Heart right ventricle (tissue), 16 donors: Measurements from ENCODE around the gene NIBAN1. TPM values are rescaled to one million over a fixed set of nuclear protein-coding genes. Genes with fewer than 3 reads are reported as not detected.

Experiments
- ATAC-seq, 8 donors: fragments of 200-7000 bp; cut with Tn5 transposase; one replicate each; pipeline ENCODE4 v1.9.1; 2020; ENCODE audit warnings: mild to moderate bottlenecking in 8 of 8, moderate library complexity in 8 of 8, moderate number of reproducible peaks in 1 of 8
- DNase-seq, 2 donors: peaks; one replicate each; pipeline ENCODE4 v3.0.0-alpha.2; 2020
- H3K27ac ChIP-seq, 10 donors: fragments of 200-600 bp; sonication (generic) in 2 of 10; one replicate each; pipeline versions ENCODE4 v1.5.0 to v1.8.0; 2020 to 2022; ENCODE audit warnings: mild to moderate bottlenecking in 3 of 10
- H3K27me3 ChIP-seq, 7 donors: fragments of 200-600 bp; one replicate each; pipeline ENCODE4 v1.8.0; 2021 to 2022; ENCODE audit warnings: mild to moderate bottlenecking in 2 of 7
- H3K36me3 ChIP-seq, 9 donors: fragments of 200-600 bp; sonication (generic) in 1 of 9; one replicate each; pipeline versions ENCODE4 v1.5.0 to v1.8.0; 2020 to 2022; ENCODE audit warnings: mild to moderate bottlenecking in 2 of 9
- H3K4me1 ChIP-seq, 9 donors: fragments of 200-600 bp; sonication (generic) in 1 of 9; one replicate each; pipeline versions ENCODE4 v1.5.0 to v1.8.0; 2020 to 2022; ENCODE audit warnings: mild to moderate bottlenecking in 4 of 9
- H3K4me3 ChIP-seq, 10 donors: fragments of 200-600 bp; sonication (generic) in 2 of 10; one replicate each; pipeline versions ENCODE4 v1.5.0 to v1.8.0; 2020 to 2022; ENCODE audit warnings: mild to moderate bottlenecking in 7 of 10, moderate library complexity in 2 of 10
- H3K9me3 ChIP-seq, 11 donors: fragments of 200-600 bp in 10 of 11; sonication (generic) in 2 of 11; one replicate each; pipeline versions ENCODE4 v1.5.0 to v1.8.0; 2013 to 2022; ENCODE audit warnings: mild to moderate bottlenecking in 2 of 11, control low read depth in 1 of 11, moderate library complexity in 1 of 11
- WGBS, 2 donors: extraction: QIAGEN DNeasy Blood & Tissue Kit; methylation state at CpG; one replicate each; pipeline ENCODE4 v1.1.7; 2013; ENCODE audit warnings: inconsistent platforms in 1 of 2; 5-methylcytosine and 5-hydroxymethylcytosine counted together
- intact Hi-C, 10 donors: fragments of 100-400 bp; cut with DNase I; formaldehyde crosslinking; loops; one replicate each; pipeline versions ENCODE4 v1.11.1 to v1.14.2; 2022
- polyA plus RNA-seq, 2 donors: library from polyadenylated mRNA; stranded (reverse); fragments of 200-250 nt; gene quantifications; one replicate each; pipeline ENCODE4 v1.2.3, GENCODE V29; 2013
- total RNA-seq, 10 donors: library from RNA; stranded (reverse); fragmentation: NEBNext Ultra II Directional in 3 of 10; extraction: Animal tissue kit (Norgen Biotek cat#: 25700) in 3 of 10; gene quantifications; one replicate each; pipeline versions ENCODE4 v1.2.1 to v1.2.4, GENCODE V29; 2021 to 2023
- TF ChIP-seq, protein P1 (sequence below), 9 donors: fragments of 200-600 bp; sonication (generic) in 2 of 9; IDR thresholded peaks; one replicate each; pipeline versions ENCODE4 v1.5.0 to v1.8.0; 2021 to 2022; ENCODE audit warnings: antibody characterized with exemption in 9 of 9, mild to moderate bottlenecking in 5 of 9, moderate library complexity in 1 of 9
- donor health status: Arrhythmogenic right ventricular cardiomyopathy.
- donor health status: ischemic (EF 13 %, LVEDD 7.1; RV severe dilation, severe dysfunction).
- donor health status: healthy with polysubstance abuse.
- donor health status: DM: no; HTN: yes; CAD: no.
- donor health status: DM: no; HTN: no; CAD: no.
- donor health status: ischemic (EF 25% LVEDD 6.9; RV normal size, moderate dysfunction).
- donor health status: ischemic (EF 25% LVEDD 5.7; RV mildly dilated, moderate dysfunction).
- donor health status: healthy.
- donor health status: DM: yes; HTN: yes; CAD: no.
- donor health status: Ischemic cardiomyopathy.
- donor health status: ischemic (EF 35%, LVEDD 5.7; RV mildly dilated, moderate dysfunction).
- donor health status: nonischemic (EF 11% LVEDD 7.7; RV severe dilation, severe dysfunction).
- donor health status: DM: yes; HTN: yes; CAD: no.
- donor health status: PGD.
- donor health status: ischemic (EF 29% LVEDD 5.4; RV normal size, mild dysfunction).
- donor health status: nonischemic (EF 23%, LVEDD 6.1; RV moderate dilation, normal function).

Gene NIBAN1
- total and polyA plus RNA-seq, 12 donors: 46.6 to 601 (median 363) TPM

GRCh38 chr1:184937729-184938128 is 36.6 kb downstream of the NIBAN1 start:
- WGBS, 2 donors: 43 to 57% methylated on average over 4 of the region's 4 CpGs
- DNase-seq (no peak), ATAC-seq (no peak)
- H3K36me3 ChIP-seq: peaks cover 0 to 12% (median 0%) of the 10 kb centered on the region in 9 donors
- peak overlapping the region in 2 of 10 donors; percentile 10 to 16 for H3K27ac ChIP-seq
- H3K4me1 ChIP-seq: peaks cover 0 to 67% (median 40%) of the 10 kb centered on the region in 9 donors
- intact Hi-C loops: no loop called here
- H3K27me3 ChIP-seq: no peaks in the 10 kb centered on the region
- H3K4me3 ChIP-seq: no peak overlapping the region
- TF ChIP-seq, protein P1, sequence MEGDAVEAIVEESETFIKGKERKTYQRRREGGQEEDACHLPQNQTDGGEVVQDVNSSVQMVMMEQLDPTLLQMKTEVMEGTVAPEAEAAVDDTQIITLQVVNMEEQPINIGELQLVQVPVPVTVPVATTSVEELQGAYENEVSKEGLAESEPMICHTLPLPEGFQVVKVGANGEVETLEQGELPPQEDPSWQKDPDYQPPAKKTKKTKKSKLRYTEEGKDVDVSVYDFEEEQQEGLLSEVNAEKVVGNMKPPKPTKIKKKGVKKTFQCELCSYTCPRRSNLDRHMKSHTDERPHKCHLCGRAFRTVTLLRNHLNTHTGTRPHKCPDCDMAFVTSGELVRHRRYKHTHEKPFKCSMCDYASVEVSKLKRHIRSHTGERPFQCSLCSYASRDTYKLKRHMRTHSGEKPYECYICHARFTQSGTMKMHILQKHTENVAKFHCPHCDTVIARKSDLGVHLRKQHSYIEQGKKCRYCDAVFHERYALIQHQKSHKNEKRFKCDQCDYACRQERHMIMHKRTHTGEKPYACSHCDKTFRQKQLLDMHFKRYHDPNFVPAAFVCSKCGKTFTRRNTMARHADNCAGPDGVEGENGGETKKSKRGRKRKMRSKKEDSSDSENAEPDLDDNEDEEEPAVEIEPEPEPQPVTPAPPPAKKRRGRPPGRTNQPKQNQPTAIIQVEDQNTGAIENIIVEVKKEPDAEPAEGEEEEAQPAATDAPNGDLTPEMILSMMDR (IDR thresholded peaks at IDR 0.05): no peak
- no peaks in the 10 kb centered on the region for H3K9me3 ChIP-seq

DNA sequence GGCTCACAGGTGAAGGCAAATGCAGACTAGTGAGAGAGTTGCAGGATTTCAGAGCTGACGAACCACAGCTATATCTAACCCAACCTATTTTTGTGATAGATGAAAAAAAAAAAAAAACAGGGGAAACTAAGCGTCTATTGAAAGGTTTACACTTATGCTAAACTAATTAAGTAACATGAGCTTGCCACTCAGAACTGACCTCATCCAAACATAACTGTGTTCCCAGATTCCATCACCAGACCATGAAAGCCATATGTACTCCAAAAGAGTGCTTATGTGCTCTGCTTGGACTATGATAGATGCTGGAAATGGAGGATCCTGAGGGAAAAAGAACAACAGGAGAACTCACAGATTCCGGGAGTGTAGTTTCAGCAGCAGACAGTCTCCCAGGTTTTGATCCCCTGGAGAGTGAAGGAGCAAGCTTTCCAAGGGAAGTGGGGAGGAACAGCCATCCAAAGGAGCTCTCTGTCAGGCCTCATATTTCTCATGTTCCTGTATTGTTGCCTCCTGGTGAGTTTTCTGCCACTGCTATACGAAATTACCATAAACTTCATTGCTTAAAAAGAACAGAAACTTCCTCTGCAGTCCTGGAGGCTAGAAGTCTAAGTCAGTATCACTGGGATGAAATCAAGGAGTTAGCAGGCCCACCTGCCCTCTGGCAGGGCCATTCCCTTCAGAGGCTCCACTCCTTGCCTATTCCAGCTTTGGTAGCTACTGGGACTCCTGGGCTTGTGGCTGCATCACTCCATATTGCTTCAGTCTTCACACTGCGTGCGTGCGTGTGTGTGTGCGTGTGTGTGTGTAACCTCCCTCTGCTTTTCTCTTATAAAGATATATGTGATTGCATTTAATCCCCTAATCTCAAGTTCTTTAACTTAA is 38.1 kb downstream of the NIBAN1 start:
- Histone ChIP-seq H3K27me3 (no peaks in the 10 kb centered on the region), H3K4me1 (peaks cover 0 to 76% (median 44%) of the 10 kb centered on the region in 9 donors), H3K27ac (peak overlapping the region in 7 of 10 donors; percentile 21 to 61 (median 37)), H3K36me3 (peaks cover 0 to 10% (median 0%) of the 10 kb centered on the region in 9 donors), H3K4me3 (no peak overlapping the region), H3K9me3 (no peaks in the 10 kb centered on the region)
- WGBS, 2 donors: 69 to 70% methylated on average over 8 of the region's 8 CpGs
- TF ChIP-seq, protein P1 (IDR thresholded peaks at IDR 0.05): no peak
- DNase-seq (no peak), ATAC-seq (peak in 7 of 8 donors; percentile 19 to 63 (median 50))
- intact Hi-C loops: no loop called here

DNA sequence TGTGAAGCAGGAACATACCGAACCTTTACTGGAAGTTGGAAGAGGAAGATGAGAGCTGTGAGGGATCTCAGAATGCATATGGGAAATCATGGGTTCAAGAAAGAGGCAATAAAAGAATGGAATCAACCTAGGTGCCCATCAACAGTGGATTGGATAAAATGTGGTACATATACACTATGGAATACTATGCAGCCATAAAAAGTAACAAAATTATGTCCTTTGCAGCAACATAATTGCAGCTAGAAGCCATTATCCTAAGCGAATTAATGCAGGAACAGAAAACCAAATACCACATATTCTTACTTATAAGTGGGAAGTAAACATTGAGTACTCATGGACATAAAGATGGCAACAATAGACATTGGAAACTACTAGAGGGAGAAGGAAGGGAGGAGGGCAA is 40.4 kb downstream of the NIBAN1 start:
- H3K4me1 ChIP-seq: peaks cover 0 to 85% (median 40%) of the 10 kb centered on the region in 9 donors
- 94 to 97% methylated on average over 2 of the region's 2 CpGs for WGBS, 2 donors

GRCh38 chr1:184932319-184932718 is 42.0 kb downstream of the NIBAN1 start:
- intact Hi-C loops: no loop called here
- Histone ChIP-seq H3K27me3 (no peaks in the 10 kb centered on the region), H3K4me1 (peaks cover 0 to 76% (median 38%) of the 10 kb centered on the region in 9 donors), H3K27ac (no peak overlapping the region), H3K36me3 (peaks cover 0 to 10% (median 0%) of the 10 kb centered on the region in 9 donors), H3K4me3 (no peak overlapping the region), H3K9me3 (no peaks in the 10 kb centered on the region)
- 96 to 97% methylated on average over 7 of the region's 7 CpGs for WGBS, 2 donors
- TF ChIP-seq, protein P1 (IDR thresholded peaks at IDR 0.05): no peak
- no peak for ATAC-seq
- no peak for DNase-seq

More for the DNA sequence above, 40.4 kb downstream of the NIBAN1 start:
- ATAC-seq: no peak
- TF ChIP-seq, protein P1 (IDR thresholded peaks at IDR 0.05): no peak
- Histone ChIP-seq H3K27me3 (no peaks in the 10 kb centered on the region), H3K4me3 (no peak overlapping the region), H3K36me3 (peaks cover 0 to 10% (median 0%) of the 10 kb centered on the region in 9 donors), H3K9me3 (no peaks in the 10 kb centered on the region), H3K27ac (no peak overlapping the region)
- intact Hi-C loops: no loop called here
- no peak for DNase-seq
